Astrocyte (in vitro differentiated cells and primary cell): Measurements from ENCODE around the gene SHC3. TPM values are rescaled to one million over a fixed set of nuclear protein-coding genes. Genes with fewer than 3 reads are reported as not detected.

ENCODE experiments used
- DNase-seq: peaks from one replicate; pipeline ENCODE4 v3.0.0-alpha.2; 2010; ENCODE audit warnings: low read depth
- FAIRE-seq: peaks from 2 replicates; lab custom pipeline; 2011; peaks lifted over from hg19 to GRCh38; lab: Jason Lieb, UNC
- H2AFZ ChIP-seq: 2 replicates; pipeline ENCODE4 v1.6.0; 2012; ENCODE audit warnings: low read depth, low read length, inconsistent platforms
- H3K27ac ChIP-seq: 2 replicates; pipeline ENCODE4 v1.5.1; 2011; ENCODE audit warnings: low read depth, low read length, inconsistent platforms
- H3K27me3 ChIP-seq: 2 replicates; pipeline ENCODE4 v1.6.0; 2011; ENCODE audit warnings: low read length, inconsistent platforms; ENCODE audit not compliant: insufficient read depth
- H3K36me3 ChIP-seq: 2 replicates; pipeline ENCODE4 v1.5.1; 2011; ENCODE audit warnings: low read length, inconsistent platforms; ENCODE audit not compliant: insufficient read depth
- H3K4me1 ChIP-seq: 2 replicates; pipeline ENCODE4 v1.5.1; 2011; ENCODE audit warnings: low read length, inconsistent platforms; ENCODE audit not compliant: insufficient read depth
- H3K4me2 ChIP-seq: 2 replicates; pipeline ENCODE4 v1.6.0; 2012; ENCODE audit warnings: low read length, inconsistent platforms
- H3K4me3 ChIP-seq: 2 replicates; pipeline ENCODE4 v1.5.1; 2011; ENCODE audit warnings: low read depth, mild to moderate bottlenecking, low read length, inconsistent platforms; ENCODE audit not compliant: insufficient read depth
- H3K79me2 ChIP-seq: 2 replicates; pipeline ENCODE4 v1.6.0; 2012; ENCODE audit warnings: mild to moderate bottlenecking, low read length, inconsistent platforms; ENCODE audit not compliant: insufficient read depth
- H3K9ac ChIP-seq: 2 replicates; pipeline ENCODE4 v1.6.0; 2012; ENCODE audit warnings: mild to moderate bottlenecking, low read length, inconsistent platforms
- H3K9me3 ChIP-seq: 2 replicates; pipeline ENCODE4 v1.5.1; 2012; ENCODE audit warnings: low read depth, mild to moderate bottlenecking, low read length, inconsistent platforms; ENCODE audit not compliant: insufficient read depth
- H4K20me1 ChIP-seq: 2 replicates; pipeline ENCODE4 v1.6.0; 2012; ENCODE audit warnings: low read length, inconsistent platforms; ENCODE audit not compliant: insufficient read depth
- H3K27ac Mint-ChIP-seq: one replicate; pipeline ENCODE4 v1.8.0; 2021; ENCODE audit warnings: mild to moderate bottlenecking, mixed read lengths; ENCODE audit not compliant: unreplicated experiment
- H3K27me3 Mint-ChIP-seq: one replicate; pipeline ENCODE4 v1.8.0; 2021; ENCODE audit warnings: low read depth, mixed read lengths; ENCODE audit not compliant: unreplicated experiment
- H3K36me3 Mint-ChIP-seq: one replicate; pipeline ENCODE4 v1.8.0; 2021; ENCODE audit warnings: low read depth, mixed read lengths; ENCODE audit not compliant: unreplicated experiment
- H3K4me1 Mint-ChIP-seq: one replicate; pipeline ENCODE4 v1.8.0; 2021; ENCODE audit warnings: low read depth, mixed read lengths; ENCODE audit not compliant: unreplicated experiment
- H3K4me3 Mint-ChIP-seq: one replicate; pipeline ENCODE4 v1.8.0; 2021; ENCODE audit warnings: mild to moderate bottlenecking, moderate library complexity, mixed read lengths; ENCODE audit not compliant: unreplicated experiment
- H3K9me3 Mint-ChIP-seq: one replicate; pipeline ENCODE4 v1.8.0; 2021; ENCODE audit warnings: mild to moderate bottlenecking, mixed read lengths; ENCODE audit not compliant: unreplicated experiment
- EZH2 ChIP-seq: IDR thresholded peaks from 2 replicates; pipeline ENCODE4 v1.6.1; 2012; ENCODE audit warnings: mild to moderate bottlenecking, low read length, inconsistent platforms; ENCODE audit not compliant: insufficient read depth
- total RNA-seq: library from RNA; stranded (reverse); gene quantifications from 2 replicates; pipeline ENCODE4 v1.2.1, GENCODE V29; 2021
- TF ChIP-seq, protein P1 (sequence below): IDR thresholded peaks from 2 replicates; pipeline ENCODE4 v1.5.1; 2011; ENCODE audit warnings: low read depth, mild to moderate bottlenecking, inconsistent platforms, low read length, moderate library complexity; ENCODE audit not compliant: insufficient read depth

The SHC3 gene
- total RNA-seq, 1 donor from 2014 or later = 4.6 TPM

- no peak overlapping the region for H2AFZ ChIP-seq
- H3K4me2 ChIP-seq = no peak overlapping the region
- Mint-ChIP-seq H3K4me3 (no peak overlapping the region), H3K27me3 (no peaks in the 10 kb centered on the region), H3K4me1 (no peaks in the 10 kb centered on the region), H3K9me3 (peaks cover 7% of the 10 kb centered on the region), H3K27ac (no peak overlapping the region), H3K36me3 (peaks cover 7% of the 10 kb centered on the region)
- no peaks in the 10 kb centered on the region for H3K79me2 ChIP-seq
- peaks cover 5% of the 10 kb centered on the region for H3K36me3 ChIP-seq
- H3K4me1 ChIP-seq = no peaks in the 10 kb centered on the region
- H3K27ac ChIP-seq = no peak overlapping the region
- TF ChIP-seq, protein P1, sequence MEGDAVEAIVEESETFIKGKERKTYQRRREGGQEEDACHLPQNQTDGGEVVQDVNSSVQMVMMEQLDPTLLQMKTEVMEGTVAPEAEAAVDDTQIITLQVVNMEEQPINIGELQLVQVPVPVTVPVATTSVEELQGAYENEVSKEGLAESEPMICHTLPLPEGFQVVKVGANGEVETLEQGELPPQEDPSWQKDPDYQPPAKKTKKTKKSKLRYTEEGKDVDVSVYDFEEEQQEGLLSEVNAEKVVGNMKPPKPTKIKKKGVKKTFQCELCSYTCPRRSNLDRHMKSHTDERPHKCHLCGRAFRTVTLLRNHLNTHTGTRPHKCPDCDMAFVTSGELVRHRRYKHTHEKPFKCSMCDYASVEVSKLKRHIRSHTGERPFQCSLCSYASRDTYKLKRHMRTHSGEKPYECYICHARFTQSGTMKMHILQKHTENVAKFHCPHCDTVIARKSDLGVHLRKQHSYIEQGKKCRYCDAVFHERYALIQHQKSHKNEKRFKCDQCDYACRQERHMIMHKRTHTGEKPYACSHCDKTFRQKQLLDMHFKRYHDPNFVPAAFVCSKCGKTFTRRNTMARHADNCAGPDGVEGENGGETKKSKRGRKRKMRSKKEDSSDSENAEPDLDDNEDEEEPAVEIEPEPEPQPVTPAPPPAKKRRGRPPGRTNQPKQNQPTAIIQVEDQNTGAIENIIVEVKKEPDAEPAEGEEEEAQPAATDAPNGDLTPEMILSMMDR = no peak
- no peak for TF ChIP-seq EZH2
- no peak overlapping the region for H3K4me3 ChIP-seq
- no peak for DNase-seq
- H4K20me1 ChIP-seq = no peaks in the 10 kb centered on the region
- H3K27me3 ChIP-seq = no peaks in the 10 kb centered on the region
- H3K9ac ChIP-seq = no peak overlapping the region
- no peaks in the 10 kb centered on the region for H3K9me3 ChIP-seq
- no peak for FAIRE-seq
Measured at GRCh38 chr9:89029788-89030187, 148.8 kb downstream of the SHC3 start.

- H3K9ac ChIP-seq = no peak overlapping the region
- Mint-ChIP-seq H3K27me3 (no peaks in the 10 kb centered on the region), H3K27ac (no peak overlapping the region), H3K4me1 (peaks cover 19% of the 10 kb centered on the region), H3K4me3 (no peak overlapping the region), H3K36me3 (peaks cover 5% of the 10 kb centered on the region), H3K9me3 (peaks cover 10% of the 10 kb centered on the region)
- no peak overlapping the region for H3K4me3 ChIP-seq
- no peak overlapping the region for H2AFZ ChIP-seq
- H3K79me2 ChIP-seq = no peaks in the 10 kb centered on the region
- no peaks in the 10 kb centered on the region for H4K20me1 ChIP-seq
- DNase-seq = no peak
- H3K4me2 ChIP-seq = no peak overlapping the region
- no peaks in the 10 kb centered on the region for H3K27me3 ChIP-seq
- FAIRE-seq = no peak
- H3K27ac ChIP-seq = no peak overlapping the region
- H3K9me3 ChIP-seq = no peaks in the 10 kb centered on the region
- TF ChIP-seq, protein P1 = no peak
- TF ChIP-seq EZH2 = no peak
- H3K36me3 ChIP-seq = peaks cover 3% of the 10 kb centered on the region
- H3K4me1 ChIP-seq = peaks cover 21% of the 10 kb centered on the region
Measured at GRCh38 chr9:89026876-89027275, 151.7 kb downstream of the SHC3 start.

DNA sequence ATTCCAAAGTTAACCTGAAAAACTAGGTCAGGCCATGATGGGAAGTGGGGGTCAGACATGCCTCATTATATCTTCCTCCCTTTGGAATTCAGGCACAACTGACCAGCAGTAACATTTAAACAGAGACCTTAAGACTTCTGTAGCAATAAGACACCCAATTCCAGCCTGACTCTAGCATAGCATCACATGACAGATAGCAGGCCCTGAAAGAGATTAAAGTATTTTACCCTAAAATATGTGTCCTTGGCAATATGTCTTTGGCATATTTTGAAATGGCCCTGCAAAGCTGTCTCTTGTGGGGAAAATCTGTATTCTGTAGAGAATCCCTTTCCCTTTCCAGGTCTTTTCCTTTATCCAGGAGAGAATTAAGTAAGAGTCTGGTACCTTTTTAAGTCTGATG is 153.1 kb downstream of the SHC3 start:
- Histone ChIP-seq H3K4me1 (peaks cover 35% of the 10 kb centered on the region), H4K20me1 (peaks cover 10% of the 10 kb centered on the region), H3K4me3 (no peak overlapping the region), H3K27me3 (no peaks in the 10 kb centered on the region), H3K4me2 (no peak overlapping the region), H3K79me2 (no peaks in the 10 kb centered on the region), H3K9ac (no peak overlapping the region), H3K27ac (no peak overlapping the region), H3K9me3 (no peaks in the 10 kb centered on the region), H2AFZ (no peak overlapping the region), H3K36me3 (peaks cover 3% of the 10 kb centered on the region)
- no peak for DNase-seq
- no peaks in the 10 kb centered on the region for H3K27me3 Mint-ChIP-seq
- no peak overlapping the region for H3K27ac Mint-ChIP-seq
- FAIRE-seq = no peak
- H3K4me1 Mint-ChIP-seq = peaks cover 31% of the 10 kb centered on the region
- H3K4me3 Mint-ChIP-seq = no peak overlapping the region
- peaks cover 7% of the 10 kb centered on the region for H3K9me3 Mint-ChIP-seq
- no peaks in the 10 kb centered on the region for H3K36me3 Mint-ChIP-seq
- no peak for TF ChIP-seq EZH2
- TF ChIP-seq, protein P1 = no peak
